HG02852 (cell line): Measurements from ENCODE around the gene ADH4.
"Not testable (repeated sequence)": the region's sequence is repeated elsewhere in the genome, so short reads cannot be mapped to it uniquely, and the experiment has no call there.

Experiments used
- ATAC-seq: cut with Tn5 transposase; IDR thresholded peaks from one replicate; pipeline ENCODE4 v1.9.1; 2021; ENCODE audit warnings: mild to moderate bottlenecking, moderate library complexity; ENCODE audit not compliant: unreplicated experiment

The ADH4 gene

GRCh38 chr4:99144070-99144469 is at the start of gene ADH4:
Gene ADH4 (minus strand): TSS chr4:99144297. CDS start chr4:99144222, 75 bp downstream.
- ATAC-seq: no peak

- ATAC-seq: no peak
Observed at GRCh38 chr4:99190336-99190735, 46.2 kb upstream of the ADH4 start.

GRCh38 chr4:99189900-99190299 is 45.8 kb upstream of the ADH4 start:
- not testable (repeated sequence) for ATAC-seq

GRCh38 chr4:99186029-99186428 is 41.9 kb upstream of the ADH4 start:
- ATAC-seq: no peak

- no peak for ATAC-seq
Observed at GRCh38 chr4:99185581-99185980, 41.5 kb upstream of the ADH4 start.

- no peak for ATAC-seq
Observed at GRCh38 chr4:99180382-99181070, 36.4 kb upstream of the ADH4 start.

- ATAC-seq: no peak
Observed at GRCh38 chr4:99179626-99180025, 35.5 kb upstream of the ADH4 start.

GRCh38 chr4:99179178-99179577 is 35.1 kb upstream of the ADH4 start:
- ATAC-seq: no peak

- no peak for ATAC-seq
Observed at GRCh38 chr4:99166544-99166943, 22.4 kb upstream of the ADH4 start.

- no peak for ATAC-seq
Observed at GRCh38 chr4:99165978-99166377, 21.9 kb upstream of the ADH4 start.

GRCh38 chr4:99161373-99162099 is 17.4 kb upstream of the ADH4 start:
- ATAC-seq: no peak

GRCh38 chr4:99159699-99160098 is 15.6 kb upstream of the ADH4 start:
- no peak for ATAC-seq

GRCh38 chr4:99157478-99157935 is 13.4 kb upstream of the ADH4 start:
- no peak for ATAC-seq

- no peak for ATAC-seq
Observed at GRCh38 chr4:99156992-99157391, 12.9 kb upstream of the ADH4 start.

GRCh38 chr4:99154658-99155342 is 10.7 kb upstream of the ADH4 start:
- ATAC-seq: no peak

GRCh38 chr4:99151995-99152394 is 7.9 kb upstream of the ADH4 start:
- ATAC-seq: no peak

- ATAC-seq: no peak
Observed at GRCh38 chr4:99151452-99151851, 7.4 kb upstream of the ADH4 start.

GRCh38 chr4:99149426-99150019 is 5.4 kb upstream of the ADH4 start:
- no peak for ATAC-seq

GRCh38 chr4:99148550-99148949 is 4.5 kb upstream of the ADH4 start:
- ATAC-seq: no peak

- ATAC-seq: no peak
Observed at GRCh38 chr4:99144587-99144986, 490 bp upstream of the ADH4 start.

GRCh38 chr4:99136329-99136728 is 7.8 kb downstream of the ADH4 start:
- ATAC-seq: no peak
